VCaP (cell line): ENCODE data around the gene PTCD2.

Experiments used
- H3K27ac ChIP-seq: fragments of 450-650 bp; 2 replicates; pipeline ENCODE4 v1.5.1; 2017
- TF ChIP-seq, protein P1 (sequence below): fragments of 450-650 bp; conservative IDR thresholded peaks from 2 replicates; pipeline ENCODE4 v1.5.1; 2017; ENCODE audit warnings: mild to moderate bottlenecking, moderate library complexity

PTCD2 gene

DNA sequence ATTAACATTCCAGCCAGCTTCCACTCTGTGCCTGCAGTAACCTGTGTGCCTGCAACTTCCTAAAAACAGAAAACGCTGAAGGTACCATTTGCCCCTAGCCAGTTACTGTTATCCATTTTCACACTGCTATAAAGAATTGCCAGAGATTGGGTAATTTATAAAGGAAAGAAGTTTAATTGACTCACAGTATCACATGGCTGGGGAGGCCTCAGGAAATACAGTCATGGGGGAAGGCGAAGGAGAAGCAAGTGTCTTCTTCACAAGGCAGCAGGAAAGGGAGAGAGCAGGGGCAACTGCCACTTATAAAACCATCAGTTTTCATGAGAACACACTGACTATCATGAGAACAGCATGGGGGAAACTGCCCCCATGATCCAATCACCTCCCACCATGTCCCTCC lies 31.2 kb downstream of the PTCD2 start:
- TF ChIP-seq, protein P1, sequence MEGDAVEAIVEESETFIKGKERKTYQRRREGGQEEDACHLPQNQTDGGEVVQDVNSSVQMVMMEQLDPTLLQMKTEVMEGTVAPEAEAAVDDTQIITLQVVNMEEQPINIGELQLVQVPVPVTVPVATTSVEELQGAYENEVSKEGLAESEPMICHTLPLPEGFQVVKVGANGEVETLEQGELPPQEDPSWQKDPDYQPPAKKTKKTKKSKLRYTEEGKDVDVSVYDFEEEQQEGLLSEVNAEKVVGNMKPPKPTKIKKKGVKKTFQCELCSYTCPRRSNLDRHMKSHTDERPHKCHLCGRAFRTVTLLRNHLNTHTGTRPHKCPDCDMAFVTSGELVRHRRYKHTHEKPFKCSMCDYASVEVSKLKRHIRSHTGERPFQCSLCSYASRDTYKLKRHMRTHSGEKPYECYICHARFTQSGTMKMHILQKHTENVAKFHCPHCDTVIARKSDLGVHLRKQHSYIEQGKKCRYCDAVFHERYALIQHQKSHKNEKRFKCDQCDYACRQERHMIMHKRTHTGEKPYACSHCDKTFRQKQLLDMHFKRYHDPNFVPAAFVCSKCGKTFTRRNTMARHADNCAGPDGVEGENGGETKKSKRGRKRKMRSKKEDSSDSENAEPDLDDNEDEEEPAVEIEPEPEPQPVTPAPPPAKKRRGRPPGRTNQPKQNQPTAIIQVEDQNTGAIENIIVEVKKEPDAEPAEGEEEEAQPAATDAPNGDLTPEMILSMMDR, result no peak
- no peak overlapping the region for H3K27ac ChIP-seq

DNA sequence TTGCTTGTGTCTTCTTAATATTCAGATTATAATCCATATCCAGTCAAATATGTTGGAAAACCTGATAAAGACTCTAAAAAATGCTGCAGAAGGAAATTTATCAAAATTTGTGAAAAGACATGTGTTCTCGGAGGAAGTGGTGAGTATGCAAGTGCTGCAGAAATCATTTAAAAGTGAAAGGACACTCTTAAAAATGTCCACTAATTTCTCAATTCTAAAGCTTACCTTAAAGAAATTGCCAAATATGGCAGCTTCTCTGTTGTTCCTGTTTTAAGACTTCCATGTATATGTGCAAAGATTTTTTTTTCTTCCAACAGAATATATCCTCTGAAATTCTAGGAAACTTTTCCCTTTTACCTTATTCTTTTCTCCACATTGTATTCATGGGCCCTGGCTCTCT lies 32.4 kb downstream of the PTCD2 start:
- peak overlapping the region; percentile 34; the same call in 1 of the 2 replicates for H3K27ac ChIP-seq
- TF ChIP-seq, protein P1, result no peak

DNA sequence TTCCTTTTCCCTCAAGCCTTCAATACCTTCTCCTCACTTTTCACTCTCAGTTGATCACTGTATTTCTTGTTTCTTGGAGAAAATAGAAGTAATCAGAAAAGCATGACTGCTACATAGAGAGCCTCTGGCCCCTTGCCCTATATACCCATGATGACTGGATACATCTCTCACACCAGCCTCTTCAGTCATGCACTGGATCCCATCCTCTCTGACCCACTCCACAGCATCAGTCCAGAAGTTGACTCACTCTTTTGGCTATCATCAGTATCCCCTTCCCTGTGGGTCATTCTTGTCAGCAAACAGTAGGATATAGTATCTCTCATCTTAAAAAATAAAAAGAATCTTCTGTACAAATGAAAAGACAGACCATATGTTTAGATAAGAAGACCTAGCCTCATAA lies 32.9 kb downstream of the PTCD2 start:
- H3K27ac ChIP-seq, result peak overlapping the region; percentile 34; the same call in 1 of the 2 replicates
- TF ChIP-seq, protein P1, result no peak

DNA sequence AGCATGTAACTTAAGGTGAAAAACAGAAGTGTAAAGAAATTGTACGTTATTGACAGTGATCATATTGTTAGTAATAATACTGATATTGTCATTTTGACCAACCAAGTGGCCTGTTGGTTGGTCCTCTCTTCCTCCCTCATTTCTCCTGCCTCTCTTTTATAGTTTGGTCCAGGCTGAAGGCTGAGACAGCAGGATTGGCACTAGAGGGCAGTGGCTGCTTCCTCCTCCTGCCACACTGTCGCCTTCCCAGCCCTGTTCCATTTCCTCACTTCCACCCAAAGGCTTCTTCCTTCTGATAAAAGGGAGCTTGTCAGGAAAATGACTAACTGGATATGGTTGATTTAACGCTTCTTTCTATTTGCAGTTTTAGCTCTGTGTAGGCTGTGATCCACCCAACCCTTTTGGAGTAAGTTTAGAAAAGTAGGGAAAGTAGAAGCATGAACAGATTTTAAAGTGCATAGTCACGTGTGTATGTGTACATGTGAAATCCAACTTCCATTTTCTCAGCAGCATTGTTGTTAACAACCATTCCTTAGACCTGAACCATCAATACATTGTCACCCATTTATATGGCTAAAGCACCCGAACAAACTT lies 35.6 kb downstream of the PTCD2 start:
- TF ChIP-seq, protein P1, result peak; percentile 53

DNA sequence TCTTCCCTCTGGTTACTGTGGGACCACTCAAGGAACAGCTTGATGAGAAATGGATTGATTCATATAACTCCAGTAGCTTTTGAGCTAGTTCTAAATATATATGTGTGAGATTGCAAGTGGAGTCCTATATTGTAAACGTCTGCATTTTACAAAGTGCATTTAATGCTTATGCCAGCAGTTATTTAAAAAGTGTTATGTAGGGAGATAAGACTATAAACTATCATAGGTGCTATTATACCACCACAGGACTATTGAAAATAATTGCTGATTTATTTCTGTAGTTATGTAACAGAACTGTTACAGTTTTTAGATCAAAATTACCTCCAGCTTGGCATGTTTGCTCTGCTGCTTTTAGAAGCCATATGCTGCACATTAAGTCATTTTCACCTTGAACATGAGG lies 36.2 kb downstream of the PTCD2 start:
- TF ChIP-seq, protein P1, result no peak
- no peak overlapping the region for H3K27ac ChIP-seq

More for the DNA sequence above, 35.6 kb downstream of the PTCD2 start:
- H3K27ac ChIP-seq, result no peak overlapping the region

DNA sequence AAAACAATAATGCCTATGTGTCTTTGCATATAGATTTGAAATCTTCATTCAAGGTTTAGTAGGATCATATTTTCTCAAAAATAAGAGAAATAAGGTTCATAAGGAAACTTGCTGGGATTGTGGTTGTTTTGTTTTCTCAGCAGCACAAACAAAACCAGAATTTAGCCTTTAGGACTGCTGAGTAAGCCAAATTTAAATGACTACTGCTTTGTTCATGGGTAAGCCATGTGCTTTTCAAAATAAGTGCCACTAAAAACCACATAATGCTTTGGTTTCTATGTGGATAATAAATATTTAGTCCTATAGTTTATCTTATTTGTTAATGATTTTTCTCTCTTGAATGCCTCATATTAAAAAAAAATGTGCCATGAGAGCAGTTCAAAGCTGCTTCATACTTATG lies 38.8 kb downstream of the PTCD2 start:
- no peak overlapping the region for H3K27ac ChIP-seq
- TF ChIP-seq, protein P1, result no peak

DNA sequence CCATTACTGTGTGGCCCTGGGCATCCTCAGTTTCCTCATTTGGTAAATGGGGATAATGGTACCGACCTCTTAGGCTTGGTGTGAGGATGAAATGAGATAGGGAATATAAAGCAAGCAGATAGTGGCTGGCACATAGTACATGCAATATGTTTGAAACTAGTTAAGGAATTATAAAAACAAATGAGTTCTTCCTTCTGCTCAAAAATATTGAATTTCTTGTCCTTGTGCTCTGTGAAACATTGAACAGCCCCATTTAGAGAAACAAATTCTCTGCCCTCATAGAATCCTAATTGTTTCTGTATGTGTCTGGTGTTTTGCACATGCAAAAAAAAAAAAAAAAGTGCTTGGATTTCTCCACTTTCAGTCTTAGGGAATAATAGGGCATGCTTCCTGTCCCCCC lies 39.7 kb downstream of the PTCD2 start:
- no peak overlapping the region for H3K27ac ChIP-seq
- TF ChIP-seq, protein P1, result no peak
